GM19328 (cell line): ENCODE results near the gene PPP1R14D.
"Not testable (repeated sequence)": the region's sequence is repeated elsewhere in the genome, so short reads cannot be mapped to it uniquely, and the experiment has no call there.

Experiments used
- ATAC-seq: cut with Tn5 transposase; IDR thresholded peaks from one replicate; pipeline ENCODE4 v1.9.1; 2021; ENCODE audit warnings: mild to moderate bottlenecking, moderate library complexity; ENCODE audit not compliant: unreplicated experiment

PPP1R14D gene

GRCh38 chr15:40828447-40829036 lies at the start of gene PPP1R14D:
Gene PPP1R14D (minus strand): TSS chr15:40828708. CDS start chr15:40828641, 67 bp downstream.
- no peak for ATAC-seq

GRCh38 chr15:40877694-40878093 lies 49.2 kb upstream of the PPP1R14D start:
- no peak for ATAC-seq

- ATAC-seq = no peak
Measured at GRCh38 chr15:40875991-40876730, 47.7 kb upstream of the PPP1R14D start.

- ATAC-seq = peak; percentile 45
Measured at GRCh38 chr15:40873694-40874561, 45.4 kb upstream of the PPP1R14D start, which contains the start of gene RHOV. Gene RHOV (minus strand): TSS chr15:40874234. CDS start chr15:40874139, 95 bp downstream.

GRCh38 chr15:40872791-40873693 lies 44.5 kb upstream of the PPP1R14D start:
- no peak for ATAC-seq

- no peak for ATAC-seq
Measured at GRCh38 chr15:40871749-40872617, 43.5 kb upstream of the PPP1R14D start.

GRCh38 chr15:40870716-40871115 lies 42.2 kb upstream of the PPP1R14D start:
- no peak for ATAC-seq

- no peak for ATAC-seq
Measured at GRCh38 chr15:40869686-40870085, 41.2 kb upstream of the PPP1R14D start.

- ATAC-seq = no peak
Measured at GRCh38 chr15:40867199-40867598, 38.7 kb upstream of the PPP1R14D start.

- ATAC-seq = no peak
Measured at GRCh38 chr15:40863660-40864270, 35.3 kb upstream of the PPP1R14D start.

- ATAC-seq = not testable (repeated sequence)
Measured at GRCh38 chr15:40861147-40861546, 32.6 kb upstream of the PPP1R14D start.

- no peak for ATAC-seq
Measured at GRCh38 chr15:40859206-40859851, 30.8 kb upstream of the PPP1R14D start.

GRCh38 chr15:40858706-40859105 lies 30.2 kb upstream of the PPP1R14D start:
- no peak for ATAC-seq

- ATAC-seq = no peak
Measured at GRCh38 chr15:40857601-40858341, 29.3 kb upstream of the PPP1R14D start.

GRCh38 chr15:40856746-40857145 lies 28.2 kb upstream of the PPP1R14D start:
- ATAC-seq = no peak

- no peak for ATAC-seq
Measured at GRCh38 chr15:40855706-40856234, 27.3 kb upstream of the PPP1R14D start.

- no peak for ATAC-seq
Measured at GRCh38 chr15:40854161-40854560, 25.7 kb upstream of the PPP1R14D start.
